Activated T-helper 1 cell treated with anti-CD3 and anti-CD28 coated beads, Interleukin-12 subunit alpha, Interleukin-12 subunit beta, Interleukin-2, Interleukin-4 antibody, amounts not matched to agents 30 ng/mL and 10 ng/mL and 1 ng/mL, durations not matched to agents 14 hours and 24 hours and 36 hours (primary cell): ENCODE measurements around the gene C16orf74. TPM values are rescaled to one million over a fixed set of nuclear protein-coding genes. Genes with fewer than 3 reads are reported as not detected.

ENCODE experiments used
- total RNA-seq: library from RNA; stranded (reverse); gene quantifications from 2 replicates; pipeline ENCODE4 v1.2.3, GENCODE V29; 2022

C16orf74 gene
- total RNA-seq, 1 donor from 2014 or later = not detected

Other genes starting within 250 kb of the C16orf74 start
- 35.2 and 35.3 TPM in 2 replicates for gene GSE1, start 137.8 kb downstream of the C16orf74 start, total RNA-seq
- 87.2 and 91.1 TPM in 2 replicates for gene GINS2, start 62.1 kb downstream of the C16orf74 start, total RNA-seq
- gene EMC8, start 48.4 kb upstream of the C16orf74 start, total RNA-seq = 49.5 and 51.1 TPM in 2 replicates
- 544 and 558 TPM in 2 replicates for gene COX4I1, start 48.6 kb upstream of the C16orf74 start, total RNA-seq
- 158 and 166 TPM in 2 replicates for gene IRF8, start 148.1 kb upstream of the C16orf74 start, total RNA-seq